WTC11 (cell line): Measurements from ENCODE around the gene SLC2A4. TPM values are rescaled to one million over a fixed set of nuclear protein-coding genes. Genes with fewer than 3 reads are reported as not detected.

Source experiments
- ATAC-seq: fragments of 200-7000 bp; cut with Tn5 transposase; 2 replicates; pipeline ENCODE4 v1.10.0; 2021; ENCODE audit warnings: mild to moderate bottlenecking, moderate library complexity
- CTCF ChIA-PET: fragments of 300-600 bp; sonication (Branson Sonifier 250); formaldehyde crosslinking; loops from one replicate; lab custom pipeline; 2021; ENCODE audit warnings: antibody characterized with exemption; lab: Charles Lee
- POLR2A ChIA-PET: fragments of 350-600 bp; sonication (Branson Sonifier 250); formaldehyde crosslinking; loops from one replicate; lab custom pipeline; 2021; ENCODE audit warnings: antibody characterized with exemption; lab: Charles Lee
- DNase-seq: peaks from one replicate; pipeline ENCODE4 v3.0.0; 2021; ENCODE audit warnings: low spot score
- H3K27ac Mint-ChIP-seq: 2 replicates; pipeline ENCODE4 v1.8.0; 2021; ENCODE audit warnings: mixed read lengths
- H3K27me3 Mint-ChIP-seq: 2 replicates; pipeline ENCODE4 v1.8.0; 2021; ENCODE audit warnings: low read depth, mild to moderate bottlenecking, moderate library complexity, mixed read lengths
- H3K36me3 Mint-ChIP-seq: 2 replicates; pipeline ENCODE4 v1.8.0; 2021; ENCODE audit warnings: mixed read lengths
- H3K4me1 Mint-ChIP-seq: 2 replicates; pipeline ENCODE4 v1.8.0; 2022; ENCODE audit warnings: mixed read lengths
- H3K4me3 Mint-ChIP-seq: 2 replicates; pipeline ENCODE4 v1.8.0; 2021; ENCODE audit warnings: mild to moderate bottlenecking, moderate library complexity, mixed read lengths
- H3K9me3 Mint-ChIP-seq: 2 replicates; pipeline ENCODE4 v1.8.0; 2021; ENCODE audit warnings: mixed read lengths
- FOXK1 ChIP-seq: sonication (generic); formaldehyde crosslinking; IDR thresholded peaks from 2 replicates; pipeline ENCODE4 v1.8.0; 2022; ENCODE audit warnings: mild to moderate bottlenecking, moderate library complexity, missing genetic modification reagents
- IRF2 ChIP-seq: sonication (generic); formaldehyde crosslinking; IDR thresholded peaks from 2 replicates; pipeline ENCODE4 v1.8.0; 2022; ENCODE audit warnings: low read depth, missing genetic modification reagents, borderline replicate concordance
- JUN ChIP-seq: sonication (generic); formaldehyde crosslinking; IDR thresholded peaks from 2 replicates; pipeline ENCODE4 v1.8.0; 2023; ENCODE audit warnings: mild to moderate bottlenecking, missing genetic modification reagents
- MXD4 ChIP-seq: fragments of 250-450 bp; sonication (Bioruptor Pico); IDR thresholded peaks from 2 replicates; pipeline ENCODE4 v1.8.0; 2021; ENCODE audit warnings: mild to moderate bottlenecking, moderate library complexity, borderline replicate concordance
- NFATC4 ChIP-seq: fragments of 250-450 bp; sonication (Bioruptor Pico); IDR thresholded peaks from 2 replicates; pipeline ENCODE4 v1.9.0; 2021; ENCODE audit warnings: mild to moderate bottlenecking
- ZNF219 ChIP-seq: sonication (generic); formaldehyde crosslinking; IDR thresholded peaks from 2 replicates; pipeline ENCODE4 v1.8.0; 2023; ENCODE audit warnings: missing genetic modification reagents, mild to moderate bottlenecking, borderline replicate concordance
- ZNF423 ChIP-seq: fragments of 250-450 bp; sonication (Bioruptor Pico); IDR thresholded peaks from 2 replicates; pipeline ENCODE4 v2.1.2; 2022; ENCODE audit warnings: mild to moderate bottlenecking, moderate library complexity
- ZNF671 ChIP-seq: fragments of 250-450 bp; sonication (Bioruptor Pico); IDR thresholded peaks from 2 replicates; pipeline ENCODE4 v1.8.0; 2021; ENCODE audit warnings: mild to moderate bottlenecking
- total RNA-seq: library from RNA; stranded (reverse); gene quantifications from 3 replicates; pipeline ENCODE4 v1.2.3, GENCODE V29; 2021
- TF ChIP-seq, protein P1 (sequence below): sonication (generic); formaldehyde crosslinking; IDR thresholded peaks from 2 replicates; pipeline ENCODE4 v1.8.1; 2022; ENCODE audit warnings: missing genetic modification reagents, borderline replicate concordance
- TF ChIP-seq, protein P2 (sequence below): sonication (generic); formaldehyde crosslinking; IDR thresholded peaks from 2 replicates; pipeline ENCODE4 v1.8.1; 2022; ENCODE audit warnings: low read depth, mild to moderate bottlenecking, moderate library complexity, missing genetic modification reagents, borderline replicate concordance
- TF ChIP-seq, protein P3 (sequence below): sonication (generic); formaldehyde crosslinking; IDR thresholded peaks from 2 replicates; pipeline ENCODE4 v1.8.1; 2023; ENCODE audit warnings: mild to moderate bottlenecking, missing genetic modification reagents, moderate library complexity
- TF ChIP-seq, protein P4 (sequence below): sonication (generic); formaldehyde crosslinking; IDR thresholded peaks from 2 replicates; pipeline ENCODE4 v1.8.1; 2022; ENCODE audit warnings: mild to moderate bottlenecking, missing genetic modification reagents, moderate library complexity, borderline replicate concordance
- TF ChIP-seq, protein P5 (sequence below): sonication (generic); formaldehyde crosslinking; IDR thresholded peaks from 2 replicates; pipeline ENCODE4 v1.8.1; 2023; ENCODE audit warnings: mild to moderate bottlenecking, missing genetic modification reagents
- TF ChIP-seq, protein P6 (sequence below): sonication (generic); formaldehyde crosslinking; IDR thresholded peaks from 2 replicates; pipeline ENCODE4 v1.8.0; 2022; ENCODE audit warnings: mild to moderate bottlenecking, missing genetic modification reagents
- TF ChIP-seq, protein P7 (sequence below): sonication (generic); formaldehyde crosslinking; IDR thresholded peaks from 2 replicates; pipeline ENCODE4 v1.8.0; 2022; ENCODE audit warnings: mild to moderate bottlenecking, missing genetic modification reagents
- TF ChIP-seq, protein P8 (sequence below): sonication (generic); formaldehyde crosslinking; IDR thresholded peaks from 2 replicates; pipeline ENCODE4 v1.8.1; 2022; ENCODE audit warnings: mild to moderate bottlenecking, moderate library complexity, missing genetic modification reagents
- TF ChIP-seq, protein P9 (sequence below): sonication (generic); formaldehyde crosslinking; IDR thresholded peaks from 2 replicates; pipeline ENCODE4 v1.8.0; 2023; ENCODE audit warnings: missing genetic modification reagents, mild to moderate bottlenecking, borderline replicate concordance

Gene SLC2A4
- total RNA-seq, 1 experiment from 2014 or later = 6.4 TPM

DNA sequence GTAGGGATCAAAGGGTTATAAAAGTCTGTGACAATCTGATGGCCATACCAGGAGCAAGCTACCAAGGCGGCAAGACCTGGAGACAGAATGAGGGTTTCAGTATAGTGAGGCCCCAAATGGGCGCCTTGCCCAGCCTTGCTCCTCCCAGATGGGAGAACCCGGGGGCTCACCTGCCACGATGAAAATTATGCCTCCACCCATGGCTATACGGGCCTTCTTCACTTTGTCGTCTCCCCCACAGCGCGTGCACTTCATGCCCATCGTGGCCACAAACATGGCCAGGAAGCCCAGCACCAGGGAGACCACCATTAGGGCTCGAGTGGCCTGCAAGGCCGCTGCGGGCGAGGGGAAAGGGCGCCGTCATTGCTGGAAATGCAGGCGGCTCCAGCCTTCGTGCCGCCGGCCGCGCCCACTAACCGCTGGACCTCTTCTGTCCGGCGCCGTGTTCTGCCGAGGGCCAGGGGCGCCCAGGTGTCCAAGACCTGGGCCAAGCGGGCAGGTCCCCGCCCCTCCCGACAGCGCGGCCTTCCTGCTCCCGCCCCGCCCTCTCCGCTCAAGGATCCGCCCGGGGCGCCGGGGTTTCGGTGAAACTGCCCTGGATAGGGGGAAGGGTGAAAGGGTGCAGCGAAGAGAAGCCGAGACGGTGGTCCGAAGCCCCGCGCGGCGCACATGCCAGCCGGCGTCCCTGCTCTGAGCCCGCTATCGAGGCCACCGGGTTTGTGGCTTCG is 20.7 kb upstream of the SLC2A4 start (continued):
- TF ChIP-seq, protein P1, sequence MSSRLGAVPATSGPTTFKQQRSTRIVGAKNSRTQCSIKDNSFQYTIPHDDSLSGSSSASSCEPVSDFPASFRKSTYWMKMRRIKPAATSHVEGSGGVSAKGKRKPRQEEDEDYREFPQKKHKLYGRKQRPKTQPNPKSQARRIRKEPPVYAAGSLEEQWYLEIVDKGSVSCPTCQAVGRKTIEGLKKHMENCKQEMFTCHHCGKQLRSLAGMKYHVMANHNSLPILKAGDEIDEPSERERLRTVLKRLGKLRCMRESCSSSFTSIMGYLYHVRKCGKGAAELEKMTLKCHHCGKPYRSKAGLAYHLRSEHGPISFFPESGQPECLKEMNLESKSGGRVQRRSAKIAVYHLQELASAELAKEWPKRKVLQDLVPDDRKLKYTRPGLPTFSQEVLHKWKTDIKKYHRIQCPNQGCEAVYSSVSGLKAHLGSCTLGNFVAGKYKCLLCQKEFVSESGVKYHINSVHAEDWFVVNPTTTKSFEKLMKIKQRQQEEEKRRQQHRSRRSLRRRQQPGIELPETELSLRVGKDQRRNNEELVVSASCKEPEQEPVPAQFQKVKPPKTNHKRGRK (CRISPR knock-in tag) = no peak
- no peak for TF ChIP-seq ZNF219

DNA sequence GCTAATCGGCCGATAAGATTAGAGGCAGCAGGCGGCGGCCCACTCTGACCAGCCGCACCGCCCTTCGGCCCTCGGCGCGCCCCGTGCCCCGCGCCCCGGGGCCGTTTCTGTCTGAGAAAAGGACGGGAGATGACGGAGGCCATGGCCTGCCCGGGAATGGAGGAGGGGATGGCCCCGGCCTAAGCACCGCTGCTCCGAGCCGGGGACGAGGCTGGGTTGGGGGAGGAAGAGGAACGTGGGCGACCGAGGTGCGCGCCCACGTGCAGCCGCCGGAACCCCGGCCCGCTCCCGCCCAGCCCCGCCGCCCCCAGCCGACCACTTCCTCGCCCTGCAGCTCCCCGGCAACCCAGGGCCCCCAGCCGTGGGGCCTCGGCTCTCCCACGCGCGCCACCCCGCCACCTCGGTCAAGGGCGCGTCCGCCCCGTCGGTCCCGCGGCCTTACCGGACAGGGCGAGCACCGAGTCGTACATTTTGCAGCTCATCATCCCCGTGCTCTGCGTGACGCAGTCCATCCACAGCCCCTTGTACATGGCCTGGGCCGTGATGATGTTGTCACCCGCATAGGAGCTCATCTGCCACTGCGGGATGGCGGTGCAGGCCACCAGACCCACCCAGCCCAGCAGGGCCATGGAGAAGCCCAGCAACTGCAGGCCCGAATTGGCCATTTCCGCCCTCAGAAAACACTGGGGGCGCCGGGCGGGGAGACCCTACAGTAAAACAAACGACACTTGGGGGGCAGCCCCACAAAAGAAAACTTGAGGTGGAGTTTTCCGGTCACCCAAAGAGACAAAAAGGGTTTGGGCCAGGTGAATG is 19.9 kb upstream of the SLC2A4 start:
- Mint-ChIP-seq H3K27me3 (no peaks in the 10 kb centered on the region), H3K27ac (peak overlapping the region; percentile 99), H3K4me3 (peak overlapping the region; percentile 98), H3K36me3 (peaks cover 9% of the 10 kb centered on the region), H3K4me1 (peaks cover 23% of the 10 kb centered on the region), H3K9me3 (no peaks in the 10 kb centered on the region)
- DNase-seq (peak; percentile 27), ATAC-seq (no peak)
- ChIA-PET CTCF (interaction anchor here (1.1 to 1.4 kb wide), 2 partner anchors 13 to 19 kb away, joined by 3 to 4 read pairs; no protein-coding TSS in a partner anchor), POLR2A (interaction anchor here (1.0 kb wide), 2 partner anchors 10 to 19 kb away, joined by 5 to 6 read pairs; partner anchors contain the start of genes CTDNEP1 and GABARAP)
- TF ChIP-seq JUN (0 out of 2 replicates have a peak, but pooled peaks have one; percentile 7), FOXK1 (peak; percentile 13; the same call in 1 of the 2 replicates), MXD4 (CRISPR knock-in tag) (no peak), ZNF671 (CRISPR knock-in tag) (0 out of 2 replicates have a peak, but pooled peaks have one; percentile 42), ZNF219 (no peak), ZNF423 (CRISPR knock-in tag) (no peak), NFATC4 (CRISPR knock-in tag) (peak; percentile 66; the same call in 1 of the 2 replicates), IRF2 (CRISPR knock-in tag) (0 out of 2 replicates have a peak, but pooled peaks have one; percentile 52)
- TF ChIP-seq, protein P2, sequence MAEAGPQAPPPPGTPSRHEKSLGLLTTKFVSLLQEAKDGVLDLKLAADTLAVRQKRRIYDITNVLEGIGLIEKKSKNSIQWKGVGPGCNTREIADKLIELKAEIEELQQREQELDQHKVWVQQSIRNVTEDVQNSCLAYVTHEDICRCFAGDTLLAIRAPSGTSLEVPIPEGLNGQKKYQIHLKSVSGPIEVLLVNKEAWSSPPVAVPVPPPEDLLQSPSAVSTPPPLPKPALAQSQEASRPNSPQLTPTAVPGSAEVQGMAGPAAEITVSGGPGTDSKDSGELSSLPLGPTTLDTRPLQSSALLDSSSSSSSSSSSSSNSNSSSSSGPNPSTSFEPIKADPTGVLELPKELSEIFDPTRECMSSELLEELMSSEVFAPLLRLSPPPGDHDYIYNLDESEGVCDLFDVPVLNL (CRISPR knock-in tag) = no peak
- TF ChIP-seq, protein P3, sequence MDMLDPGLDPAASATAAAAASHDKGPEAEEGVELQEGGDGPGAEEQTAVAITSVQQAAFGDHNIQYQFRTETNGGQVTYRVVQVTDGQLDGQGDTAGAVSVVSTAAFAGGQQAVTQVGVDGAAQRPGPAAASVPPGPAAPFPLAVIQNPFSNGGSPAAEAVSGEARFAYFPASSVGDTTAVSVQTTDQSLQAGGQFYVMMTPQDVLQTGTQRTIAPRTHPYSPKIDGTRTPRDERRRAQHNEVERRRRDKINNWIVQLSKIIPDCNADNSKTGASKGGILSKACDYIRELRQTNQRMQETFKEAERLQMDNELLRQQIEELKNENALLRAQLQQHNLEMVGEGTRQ = peak; percentile 5; the same call in 1 of the 2 replicates
- TF ChIP-seq, protein P4, sequence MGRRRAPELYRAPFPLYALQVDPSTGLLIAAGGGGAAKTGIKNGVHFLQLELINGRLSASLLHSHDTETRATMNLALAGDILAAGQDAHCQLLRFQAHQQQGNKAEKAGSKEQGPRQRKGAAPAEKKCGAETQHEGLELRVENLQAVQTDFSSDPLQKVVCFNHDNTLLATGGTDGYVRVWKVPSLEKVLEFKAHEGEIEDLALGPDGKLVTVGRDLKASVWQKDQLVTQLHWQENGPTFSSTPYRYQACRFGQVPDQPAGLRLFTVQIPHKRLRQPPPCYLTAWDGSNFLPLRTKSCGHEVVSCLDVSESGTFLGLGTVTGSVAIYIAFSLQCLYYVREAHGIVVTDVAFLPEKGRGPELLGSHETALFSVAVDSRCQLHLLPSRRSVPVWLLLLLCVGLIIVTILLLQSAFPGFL (CRISPR knock-in tag) = no peak
- TF ChIP-seq, protein P5, sequence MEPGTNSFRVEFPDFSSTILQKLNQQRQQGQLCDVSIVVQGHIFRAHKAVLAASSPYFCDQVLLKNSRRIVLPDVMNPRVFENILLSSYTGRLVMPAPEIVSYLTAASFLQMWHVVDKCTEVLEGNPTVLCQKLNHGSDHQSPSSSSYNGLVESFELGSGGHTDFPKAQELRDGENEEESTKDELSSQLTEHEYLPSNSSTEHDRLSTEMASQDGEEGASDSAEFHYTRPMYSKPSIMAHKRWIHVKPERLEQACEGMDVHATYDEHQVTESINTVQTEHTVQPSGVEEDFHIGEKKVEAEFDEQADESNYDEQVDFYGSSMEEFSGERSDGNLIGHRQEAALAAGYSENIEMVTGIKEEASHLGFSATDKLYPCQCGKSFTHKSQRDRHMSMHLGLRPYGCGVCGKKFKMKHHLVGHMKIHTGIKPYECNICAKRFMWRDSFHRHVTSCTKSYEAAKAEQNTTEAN (CRISPR knock-in tag) = no peak
- TF ChIP-seq, protein P6, sequence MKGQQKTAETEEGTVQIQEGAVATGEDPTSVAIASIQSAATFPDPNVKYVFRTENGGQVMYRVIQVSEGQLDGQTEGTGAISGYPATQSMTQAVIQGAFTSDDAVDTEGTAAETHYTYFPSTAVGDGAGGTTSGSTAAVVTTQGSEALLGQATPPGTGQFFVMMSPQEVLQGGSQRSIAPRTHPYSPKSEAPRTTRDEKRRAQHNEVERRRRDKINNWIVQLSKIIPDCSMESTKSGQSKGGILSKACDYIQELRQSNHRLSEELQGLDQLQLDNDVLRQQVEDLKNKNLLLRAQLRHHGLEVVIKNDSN = 0 out of 2 replicates have a peak, but pooled peaks have one; percentile 7
- TF ChIP-seq, protein P7, sequence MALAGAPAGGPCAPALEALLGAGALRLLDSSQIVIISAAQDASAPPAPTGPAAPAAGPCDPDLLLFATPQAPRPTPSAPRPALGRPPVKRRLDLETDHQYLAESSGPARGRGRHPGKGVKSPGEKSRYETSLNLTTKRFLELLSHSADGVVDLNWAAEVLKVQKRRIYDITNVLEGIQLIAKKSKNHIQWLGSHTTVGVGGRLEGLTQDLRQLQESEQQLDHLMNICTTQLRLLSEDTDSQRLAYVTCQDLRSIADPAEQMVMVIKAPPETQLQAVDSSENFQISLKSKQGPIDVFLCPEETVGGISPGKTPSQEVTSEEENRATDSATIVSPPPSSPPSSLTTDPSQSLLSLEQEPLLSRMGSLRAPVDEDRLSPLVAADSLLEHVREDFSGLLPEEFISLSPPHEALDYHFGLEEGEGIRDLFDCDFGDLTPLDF (CRISPR knock-in tag) = 0 out of 2 replicates have a peak, but pooled peaks have one; percentile 6
- TF ChIP-seq, protein P8, sequence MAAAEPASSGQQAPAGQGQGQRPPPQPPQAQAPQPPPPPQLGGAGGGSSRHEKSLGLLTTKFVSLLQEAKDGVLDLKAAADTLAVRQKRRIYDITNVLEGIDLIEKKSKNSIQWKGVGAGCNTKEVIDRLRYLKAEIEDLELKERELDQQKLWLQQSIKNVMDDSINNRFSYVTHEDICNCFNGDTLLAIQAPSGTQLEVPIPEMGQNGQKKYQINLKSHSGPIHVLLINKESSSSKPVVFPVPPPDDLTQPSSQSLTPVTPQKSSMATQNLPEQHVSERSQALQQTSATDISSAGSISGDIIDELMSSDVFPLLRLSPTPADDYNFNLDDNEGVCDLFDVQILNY = 0 out of 2 replicates have a peak, but pooled peaks have one; percentile 14
- TF ChIP-seq, protein P9, sequence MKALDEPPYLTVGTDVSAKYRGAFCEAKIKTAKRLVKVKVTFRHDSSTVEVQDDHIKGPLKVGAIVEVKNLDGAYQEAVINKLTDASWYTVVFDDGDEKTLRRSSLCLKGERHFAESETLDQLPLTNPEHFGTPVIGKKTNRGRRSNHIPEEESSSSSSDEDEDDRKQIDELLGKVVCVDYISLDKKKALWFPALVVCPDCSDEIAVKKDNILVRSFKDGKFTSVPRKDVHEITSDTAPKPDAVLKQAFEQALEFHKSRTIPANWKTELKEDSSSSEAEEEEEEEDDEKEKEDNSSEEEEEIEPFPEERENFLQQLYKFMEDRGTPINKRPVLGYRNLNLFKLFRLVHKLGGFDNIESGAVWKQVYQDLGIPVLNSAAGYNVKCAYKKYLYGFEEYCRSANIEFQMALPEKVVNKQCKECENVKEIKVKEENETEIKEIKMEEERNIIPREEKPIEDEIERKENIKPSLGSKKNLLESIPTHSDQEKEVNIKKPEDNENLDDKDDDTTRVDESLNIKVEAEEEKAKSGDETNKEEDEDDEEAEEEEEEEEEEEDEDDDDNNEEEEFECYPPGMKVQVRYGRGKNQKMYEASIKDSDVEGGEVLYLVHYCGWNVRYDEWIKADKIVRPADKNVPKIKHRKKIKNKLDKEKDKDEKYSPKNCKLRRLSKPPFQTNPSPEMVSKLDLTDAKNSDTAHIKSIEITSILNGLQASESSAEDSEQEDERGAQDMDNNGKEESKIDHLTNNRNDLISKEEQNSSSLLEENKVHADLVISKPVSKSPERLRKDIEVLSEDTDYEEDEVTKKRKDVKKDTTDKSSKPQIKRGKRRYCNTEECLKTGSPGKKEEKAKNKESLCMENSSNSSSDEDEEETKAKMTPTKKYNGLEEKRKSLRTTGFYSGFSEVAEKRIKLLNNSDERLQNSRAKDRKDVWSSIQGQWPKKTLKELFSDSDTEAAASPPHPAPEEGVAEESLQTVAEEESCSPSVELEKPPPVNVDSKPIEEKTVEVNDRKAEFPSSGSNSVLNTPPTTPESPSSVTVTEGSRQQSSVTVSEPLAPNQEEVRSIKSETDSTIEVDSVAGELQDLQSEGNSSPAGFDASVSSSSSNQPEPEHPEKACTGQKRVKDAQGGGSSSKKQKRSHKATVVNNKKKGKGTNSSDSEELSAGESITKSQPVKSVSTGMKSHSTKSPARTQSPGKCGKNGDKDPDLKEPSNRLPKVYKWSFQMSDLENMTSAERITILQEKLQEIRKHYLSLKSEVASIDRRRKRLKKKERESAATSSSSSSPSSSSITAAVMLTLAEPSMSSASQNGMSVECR (CRISPR knock-in tag) = peak; percentile 79
